ENCODE results near the gene CARMIL1.

GRCh38 chr6:25327432-25327831 lies 48.3 kb downstream of the CARMIL1 start:
- TF ChIP-seq CTCF (IDR thresholded peaks at IDR 0.05) (no peak), POLR2AphosphoS5 (IDR thresholded peaks at IDR 0.05; ENCODE audit: insufficient read depth in 1 of 2, low read depth in 1 of 2) (no peak)
